Islet of Langerhans (tissue), 1 donor: ENCODE data around the gene MMP19.
"Not testable (repeated sequence)": the region's sequence is repeated elsewhere in the genome, so short reads cannot be mapped to it uniquely, and the experiment has no call there.

Experiments used
- FAIRE-seq: peaks from one replicate; lab custom pipeline; 2011; peaks lifted over from hg19 to GRCh38; lab: Jason Lieb, UNC

Gene MMP19

DNA sequence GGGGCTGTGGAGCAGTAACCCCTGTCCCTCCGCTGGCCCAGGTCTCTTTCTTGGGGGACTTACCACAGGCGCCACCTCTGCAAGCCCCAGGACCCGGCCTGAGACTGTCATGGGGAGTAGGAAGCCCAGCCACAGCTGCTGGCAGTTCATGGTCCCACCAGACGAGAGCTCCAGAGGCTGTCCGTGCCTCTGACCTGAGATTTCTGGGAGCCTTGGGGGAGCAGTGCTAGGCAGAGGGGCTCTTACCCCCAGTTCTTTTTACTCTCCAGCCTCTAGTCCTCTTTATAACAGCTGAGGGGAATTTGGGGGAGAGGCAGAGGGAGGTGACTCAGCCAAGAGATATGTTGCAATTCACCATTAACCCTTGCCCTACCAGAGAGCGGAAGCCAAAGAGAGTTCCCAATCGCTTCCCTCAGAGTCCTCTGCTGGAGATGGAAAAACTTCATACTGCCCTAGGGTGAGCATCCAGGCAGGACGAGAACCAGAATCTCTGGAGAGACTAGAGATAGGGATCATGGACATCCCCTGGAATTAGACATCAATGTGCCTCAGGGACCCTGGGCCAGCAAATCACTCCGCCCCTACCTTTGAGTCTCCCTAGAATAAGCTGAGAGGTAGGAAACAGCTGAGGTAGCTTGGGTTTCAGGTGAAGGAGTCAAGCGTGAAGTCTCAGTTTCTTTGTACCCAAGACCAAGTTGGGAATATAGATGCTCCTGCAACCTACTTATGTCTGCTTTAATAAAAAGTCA is at the start of gene MMP19:
TSS of gene MMP19 (minus strand) at position 256 of the 749 bp plus-strand sequence. CDS start at position 150, 106 bp downstream.
- no peak for FAIRE-seq

DNA sequence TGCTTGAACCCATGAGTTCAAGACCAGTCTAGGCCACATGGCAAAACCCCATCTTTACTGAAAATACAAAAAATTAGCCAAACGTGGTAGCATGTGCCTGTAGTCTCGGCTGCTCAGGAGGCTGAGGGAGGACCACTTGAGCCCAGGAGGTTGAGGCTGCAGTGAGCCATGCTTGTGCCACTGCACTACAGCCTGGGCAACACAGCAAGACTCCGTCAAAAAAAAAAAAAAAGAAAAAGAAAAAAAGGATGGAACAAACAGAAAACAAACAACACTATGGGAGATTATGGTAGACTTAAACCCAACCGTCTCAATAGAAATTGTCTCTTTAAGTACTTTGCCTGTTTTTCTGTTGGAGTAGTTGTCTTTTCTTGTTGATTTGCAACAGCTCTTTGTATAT is 48.6 kb upstream of the MMP19 start:
- no peak for FAIRE-seq

DNA sequence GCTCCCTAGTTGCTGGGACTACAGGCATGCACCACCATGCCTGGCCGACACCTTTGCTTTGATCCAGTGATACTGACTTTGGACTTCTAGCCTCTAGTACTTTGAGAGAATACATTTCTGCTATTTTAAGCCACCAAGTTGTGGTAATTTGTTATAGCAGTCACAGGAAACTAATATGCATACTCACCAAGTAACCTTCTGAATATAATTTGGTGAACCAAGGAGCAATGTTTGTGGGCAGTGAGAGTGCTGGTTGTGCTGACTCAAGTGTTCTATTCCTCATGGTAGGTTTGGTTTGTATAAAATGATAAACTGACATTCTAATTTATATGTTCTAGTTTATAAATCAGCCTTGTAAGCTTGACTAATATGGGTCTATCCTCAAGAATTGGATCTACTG is 42.4 kb upstream of the MMP19 start:
- FAIRE-seq, result no peak

- no peak for FAIRE-seq
Measured at GRCh38 chr12:55877824-55878223, 35.1 kb upstream of the MMP19 start.

- no peak for FAIRE-seq
Measured at GRCh38 chr12:55875704-55876467, 33.1 kb upstream of the MMP19 start.

DNA sequence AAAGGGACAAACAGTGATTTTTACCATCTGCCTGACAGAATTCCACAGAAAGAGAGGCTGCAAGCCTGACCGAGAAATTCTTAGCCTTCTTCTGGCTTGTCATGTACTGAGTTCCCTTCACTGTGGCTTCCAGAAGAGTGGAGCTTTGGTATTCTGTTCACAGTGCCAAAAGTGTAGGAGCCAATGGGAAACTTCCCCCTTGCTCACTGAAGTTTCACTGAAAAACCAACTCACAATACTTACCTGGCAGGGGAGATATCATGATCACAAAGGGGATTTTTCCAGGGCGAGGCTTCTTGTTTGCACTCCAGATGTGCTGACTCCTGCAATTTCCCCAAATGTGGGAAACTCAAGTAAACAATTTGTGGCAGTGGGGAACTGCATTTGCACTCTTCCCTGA is 31.7 kb upstream of the MMP19 start:
- no peak for FAIRE-seq

DNA sequence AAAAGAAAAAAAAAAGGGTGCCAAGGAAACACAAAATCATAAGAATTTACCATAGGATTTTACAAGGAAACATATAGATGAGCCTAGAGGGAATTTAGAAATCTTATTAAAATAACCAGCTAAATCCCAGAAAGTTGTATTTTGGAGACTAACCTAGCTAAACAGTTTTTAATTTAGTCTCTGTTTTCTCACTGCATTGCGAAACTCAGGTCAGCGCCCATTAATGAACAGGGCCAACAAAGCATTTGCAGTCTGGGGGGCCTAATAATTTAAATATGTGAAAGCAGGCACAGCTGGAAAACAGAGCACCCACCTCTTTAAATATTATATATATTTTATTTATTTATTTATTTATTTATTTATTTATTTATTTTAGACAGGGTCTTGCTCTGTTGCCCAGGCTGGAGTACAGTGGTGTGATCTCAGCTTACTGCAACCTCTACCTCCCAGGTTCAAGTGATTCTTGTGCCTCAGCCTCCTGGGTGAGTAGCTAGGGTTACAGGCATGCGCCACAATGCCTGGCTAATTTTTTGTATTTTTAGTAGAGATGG is 23.8 kb upstream of the MMP19 start:
- FAIRE-seq, result not testable (repeated sequence)

GRCh38 chr12:55865327-55865726 is 22.6 kb upstream of the MMP19 start:
- no peak for FAIRE-seq

- not testable (repeated sequence) for FAIRE-seq
Measured at GRCh38 chr12:55862931-55863330, 20.2 kb upstream of the MMP19 start.

DNA sequence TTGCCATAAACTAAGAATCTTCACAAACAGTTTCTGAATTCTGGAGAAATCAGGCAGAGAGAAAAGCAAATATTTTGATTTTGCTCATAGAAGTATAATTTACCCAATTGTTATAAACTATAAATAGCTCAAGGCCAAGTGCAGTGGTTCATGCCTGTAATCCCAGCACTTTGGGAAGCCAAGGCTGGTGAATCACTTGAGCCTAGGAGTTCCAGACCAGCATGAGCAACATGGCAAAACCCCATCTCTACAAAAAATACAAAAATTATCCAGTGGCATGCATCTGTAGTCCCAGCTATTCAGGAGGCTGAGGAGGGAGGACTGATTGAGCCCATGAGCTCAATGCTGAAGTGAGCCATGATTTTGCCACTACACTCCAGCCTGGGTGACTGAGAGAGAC is 19.6 kb upstream of the MMP19 start:
- no peak for FAIRE-seq

GRCh38 chr12:55861871-55862270 is 19.1 kb upstream of the MMP19 start:
- FAIRE-seq, result no peak

GRCh38 chr12:55861396-55861795 is 18.7 kb upstream of the MMP19 start:
- no peak for FAIRE-seq

- no peak for FAIRE-seq
Measured at GRCh38 chr12:55852740-55853139, 10.0 kb upstream of the MMP19 start.

- no peak for FAIRE-seq
Measured at GRCh38 chr12:55850893-55851292, 8.2 kb upstream of the MMP19 start.

DNA sequence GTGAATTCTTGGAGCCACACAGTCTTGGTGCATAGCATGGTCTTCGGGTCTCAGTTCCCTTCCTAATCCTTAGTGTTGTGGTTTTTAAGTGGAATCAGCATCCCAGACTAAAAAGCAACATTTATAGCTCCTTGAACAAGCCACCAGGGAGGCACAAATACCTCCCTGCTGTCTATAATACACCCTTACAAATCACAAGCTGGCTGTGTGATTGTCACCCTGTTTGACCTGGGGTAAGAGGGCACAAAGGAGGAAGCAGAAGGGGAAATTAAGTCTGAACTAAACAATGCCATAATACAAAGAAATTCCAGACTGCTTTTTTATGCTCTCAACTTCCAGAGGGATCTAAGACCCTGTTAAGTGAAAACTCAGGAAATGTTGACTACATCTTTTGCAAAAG is 7.7 kb upstream of the MMP19 start:
- FAIRE-seq, result no peak

GRCh38 chr12:55849616-55850343 is 7.0 kb upstream of the MMP19 start:
- FAIRE-seq, result no peak

- FAIRE-seq, result no peak
Measured at GRCh38 chr12:55847603-55848291, 5.0 kb upstream of the MMP19 start.

DNA sequence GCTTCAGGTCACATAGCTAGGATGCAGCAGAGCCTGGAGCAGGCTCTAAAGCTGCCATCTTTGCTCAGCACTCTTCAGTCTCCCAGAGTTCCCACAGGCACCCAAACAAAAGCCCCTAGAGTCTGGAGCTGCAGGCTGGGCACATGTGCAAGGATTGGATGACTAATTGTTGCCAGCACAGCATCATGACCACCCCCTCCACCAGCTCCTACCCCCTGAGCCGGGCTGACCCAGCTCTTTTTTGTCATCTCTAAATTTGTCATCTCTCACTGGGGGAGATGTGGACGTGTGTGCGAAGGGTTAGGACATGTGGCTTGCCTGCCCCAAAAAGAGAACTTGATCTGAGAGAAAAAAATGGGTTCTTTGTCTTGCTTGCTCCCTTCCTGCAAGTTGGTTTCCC is 4.3 kb upstream of the MMP19 start:
- FAIRE-seq, result no peak

GRCh38 chr12:55845785-55846496 is 3.2 kb upstream of the MMP19 start:
- no peak for FAIRE-seq

GRCh38 chr12:55845361-55845760 is 2.6 kb upstream of the MMP19 start:
- FAIRE-seq, result no peak

DNA sequence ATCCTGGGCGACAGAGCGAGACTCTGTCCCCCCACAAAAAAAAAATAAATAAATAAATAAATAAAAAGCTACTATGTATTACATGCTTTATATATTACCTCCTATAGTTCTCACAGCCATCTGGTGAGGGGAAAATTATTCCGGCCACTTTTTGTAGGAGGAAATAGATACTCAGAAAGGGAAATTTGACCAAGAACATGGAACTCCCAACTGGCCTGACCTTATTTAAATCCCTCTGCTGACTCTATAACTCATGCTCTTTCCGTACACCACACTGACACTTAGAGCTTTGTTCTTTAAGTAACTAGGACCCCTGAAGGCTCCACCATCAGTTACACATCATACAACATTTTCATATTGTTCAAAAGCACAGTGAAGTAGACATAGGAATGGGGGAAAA is 2.2 kb upstream of the MMP19 start:
- FAIRE-seq, result no peak

- no peak for FAIRE-seq
Measured at GRCh38 chr12:55843431-55843830, 695 bp upstream of the MMP19 start.
